NCI-H2227 (cell line): Measurements from ENCODE around the gene PLXNA2.

Source experiments
- DNase-seq: peaks from one replicate; lab custom pipeline; 2025; ENCODE audit not compliant: unreplicated experiment; lab: John Stamatoyannopoulos, UW

PLXNA2 gene

GRCh38 chr1:208149776-208150514 lies 94.2 kb downstream of the PLXNA2 start:
- DNase-seq: peak; percentile 71

- DNase-seq: no peak
Measured at GRCh38 chr1:208149213-208149612, 95.0 kb downstream of the PLXNA2 start.

GRCh38 chr1:208148380-208148779 lies 95.8 kb downstream of the PLXNA2 start:
- no peak for DNase-seq

GRCh38 chr1:208146650-208147049 lies 97.5 kb downstream of the PLXNA2 start:
- DNase-seq: no peak

GRCh38 chr1:208145167-208145566 lies 99.0 kb downstream of the PLXNA2 start:
- DNase-seq: no peak

- DNase-seq: peak; percentile 37
Measured at GRCh38 chr1:208142590-208143382, 101.4 kb downstream of the PLXNA2 start.

GRCh38 chr1:208141610-208142192 lies 102.5 kb downstream of the PLXNA2 start:
- no peak for DNase-seq

- no peak for DNase-seq
Measured at GRCh38 chr1:208139434-208140045, 104.6 kb downstream of the PLXNA2 start.

GRCh38 chr1:208137193-208137592 lies 107.0 kb downstream of the PLXNA2 start:
- no peak for DNase-seq

GRCh38 chr1:208136459-208137182 lies 107.6 kb downstream of the PLXNA2 start:
- no peak for DNase-seq

GRCh38 chr1:208135354-208135753 lies 108.8 kb downstream of the PLXNA2 start:
- no peak for DNase-seq

- DNase-seq: no peak
Measured at GRCh38 chr1:208134491-208134890, 109.7 kb downstream of the PLXNA2 start.

- no peak for DNase-seq
Measured at GRCh38 chr1:208133355-208133754, 110.8 kb downstream of the PLXNA2 start.

GRCh38 chr1:208132287-208132882 lies 111.8 kb downstream of the PLXNA2 start:
- peak; percentile 53 for DNase-seq

- no peak for DNase-seq
Measured at GRCh38 chr1:208131621-208132286, 112.4 kb downstream of the PLXNA2 start.

- no peak for DNase-seq
Measured at GRCh38 chr1:208129487-208129886, 114.7 kb downstream of the PLXNA2 start.

- DNase-seq: no peak
Measured at GRCh38 chr1:208129060-208129459, 115.1 kb downstream of the PLXNA2 start.

GRCh38 chr1:208127792-208128529 lies 116.2 kb downstream of the PLXNA2 start:
- DNase-seq: peak; percentile 40

- no peak for DNase-seq
Measured at GRCh38 chr1:208127284-208127683, 116.9 kb downstream of the PLXNA2 start.
